GM12801 (cell line): ENCODE data around the gene PPL.

ENCODE experiments used
- CTCF ChIP-seq: IDR thresholded peaks from one replicate; pipeline ENCODE4 v1.5.1; 2011; ENCODE audit warnings: control low read depth; ENCODE audit not compliant: insufficient read length; ENCODE audit errors: extremely low read depth

Gene PPL

GRCh38 chr16:4940719-4941118 is 3.8 kb upstream of the PPL start:
- no peak for TF ChIP-seq CTCF

GRCh38 chr16:4938683-4939030 is 1.7 kb upstream of the PPL start:
- no peak for TF ChIP-seq CTCF

- TF ChIP-seq CTCF, result no peak
Measured at GRCh38 chr16:4937782-4938682, 1.1 kb upstream of the PPL start.

- TF ChIP-seq CTCF, result no peak
Measured at GRCh38 chr16:4936181-4936990, 562 bp downstream of the PPL start.

GRCh38 chr16:4935241-4935855 is 1.6 kb downstream of the PPL start:
- TF ChIP-seq CTCF, result no peak

- no peak for TF ChIP-seq CTCF
Measured at GRCh38 chr16:4934591-4934990, 2.4 kb downstream of the PPL start.

- no peak for TF ChIP-seq CTCF
Measured at GRCh38 chr16:4933871-4934395, 3.0 kb downstream of the PPL start.
